GM21529 (cell line): ENCODE results near the gene STPG3.

ENCODE experiments used
- ATAC-seq: cut with Tn5 transposase; IDR thresholded peaks from one replicate; pipeline ENCODE4 v1.9.1; 2021; ENCODE audit not compliant: unreplicated experiment

The STPG3 gene

GRCh38 chr9:137251194-137251461, at the start of gene STPG3:
Gene STPG3 (plus strand): TSS chr9:137251286. CDS start chr9:137251287, 1 bp downstream.
- ATAC-seq, result no peak

- ATAC-seq, result no peak
These were observed 48.1 kb upstream of the STPG3 start for GRCh38 chr9:137202966-137203365.

- no peak for ATAC-seq
These were observed 46.4 kb upstream of the STPG3 start for GRCh38 chr9:137204731-137205125.

- ATAC-seq, result peak; percentile 37
These were observed 45.7 kb upstream of the STPG3 start, which contains the start of the genes NDOR1 and TMEM203 for GRCh38 chr9:137205126-137206069. Gene NDOR1 (plus strand): TSS chr9:137205700. CDS start chr9:137205778, 78 bp downstream. Gene TMEM203 (minus strand): TSS chr9:137205648. CDS start chr9:137205414, 234 bp downstream.

- no peak for ATAC-seq
These were observed 44.5 kb upstream of the STPG3 start for GRCh38 chr9:137206602-137207001.

- ATAC-seq, result no peak
These were observed 39.6 kb upstream of the STPG3 start for GRCh38 chr9:137211532-137211931.

- no peak for ATAC-seq
These were observed 38.6 kb upstream of the STPG3 start for GRCh38 chr9:137212520-137212919.

- ATAC-seq, result no peak
These were observed 37.7 kb upstream of the STPG3 start for GRCh38 chr9:137213160-137214060.

- ATAC-seq, result no peak
These were observed 36.5 kb upstream of the STPG3 start for GRCh38 chr9:137214620-137215019.

- no peak for ATAC-seq
These were observed 35.7 kb upstream of the STPG3 start for GRCh38 chr9:137215196-137215986.

- ATAC-seq, result no peak
These were observed 34.7 kb upstream of the STPG3 start for GRCh38 chr9:137216188-137216965.

GRCh38 chr9:137217276-137218211, 33.5 kb upstream of the STPG3 start:
- no peak for ATAC-seq

GRCh38 chr9:137218212-137218753, 32.8 kb upstream of the STPG3 start:
- no peak for ATAC-seq

GRCh38 chr9:137218754-137219271, 32.3 kb upstream of the STPG3 start:
- ATAC-seq, result no peak

GRCh38 chr9:137219757-137220316, 31.2 kb upstream of the STPG3 start:
- no peak for ATAC-seq

- no peak for ATAC-seq
These were observed 30.6 kb upstream of the STPG3 start for GRCh38 chr9:137220317-137221094.

- ATAC-seq, result no peak
These were observed 30.0 kb upstream of the STPG3 start for GRCh38 chr9:137221095-137221505.
